ENCODE results near the gene COX14. TPM values are rescaled to one million over a fixed set of nuclear protein-coding genes. Genes with fewer than 3 reads are reported as not detected.
"Not testable (repeated sequence)": the region's sequence is repeated elsewhere in the genome, so short reads cannot be mapped to it uniquely, and the experiment has no call there.

COX14 gene
- polyA plus RNA-seq, 3 donors: 49.0 to 57.9 (median 52.4) TPM

DNA sequence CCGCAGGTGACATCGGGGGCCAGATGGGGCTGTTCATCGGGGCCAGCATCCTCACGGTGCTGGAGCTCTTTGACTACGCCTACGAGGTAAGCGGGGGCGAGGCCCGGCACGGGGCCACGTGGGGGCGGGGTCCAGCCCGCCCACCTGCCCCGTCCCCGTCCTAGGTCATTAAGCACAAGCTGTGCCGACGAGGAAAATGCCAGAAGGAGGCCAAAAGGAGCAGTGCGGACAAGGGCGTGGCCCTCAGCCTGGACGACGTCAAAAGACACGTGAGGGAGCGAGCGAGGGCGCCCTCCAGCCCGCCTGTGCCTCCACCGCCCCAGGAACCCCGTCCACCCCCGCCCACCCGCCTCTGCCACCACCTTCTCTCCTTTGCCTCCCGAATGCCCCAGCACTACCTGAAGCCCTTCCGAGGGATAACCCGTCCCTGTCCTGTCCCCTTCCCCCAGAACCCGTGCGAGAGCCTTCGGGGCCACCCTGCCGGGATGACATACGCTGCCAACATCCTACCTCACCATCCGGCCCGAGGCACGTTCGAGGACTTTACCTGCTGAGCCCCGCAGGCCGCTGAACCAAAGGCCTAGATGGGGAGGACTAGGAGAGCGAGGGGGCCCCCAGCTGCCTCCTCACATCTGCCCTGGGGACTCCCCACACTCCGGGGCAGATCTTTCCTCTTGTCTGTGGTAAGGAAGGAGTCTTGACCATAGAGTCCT lies 30.8 kb upstream of the COX14 start:
- DNase-seq: no peak

DNA sequence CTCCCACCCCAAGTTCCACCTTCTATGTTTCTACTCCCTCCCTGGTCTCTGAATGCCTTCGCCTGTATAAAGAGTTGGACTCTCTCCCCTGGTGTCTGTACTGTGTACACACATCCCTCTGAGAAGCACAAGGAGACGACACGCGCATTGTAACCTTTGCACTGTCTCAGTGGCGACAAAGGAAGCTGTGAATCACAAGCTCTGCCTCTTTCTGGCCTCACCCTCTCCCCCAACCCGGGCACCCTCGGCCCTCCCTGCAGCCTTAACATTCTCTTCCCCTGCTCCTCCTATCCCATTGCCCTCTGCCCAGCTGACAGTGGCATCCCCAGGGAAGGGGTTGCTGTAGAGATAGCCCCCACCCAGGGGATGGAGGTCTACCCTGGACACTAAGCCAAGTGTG lies 29.4 kb upstream of the COX14 start:
- DNase-seq: no peak

- DNase-seq: no peak
These were observed 28.7 kb upstream of the COX14 start for GRCh38 chr12:50083301-50083700.

DNA sequence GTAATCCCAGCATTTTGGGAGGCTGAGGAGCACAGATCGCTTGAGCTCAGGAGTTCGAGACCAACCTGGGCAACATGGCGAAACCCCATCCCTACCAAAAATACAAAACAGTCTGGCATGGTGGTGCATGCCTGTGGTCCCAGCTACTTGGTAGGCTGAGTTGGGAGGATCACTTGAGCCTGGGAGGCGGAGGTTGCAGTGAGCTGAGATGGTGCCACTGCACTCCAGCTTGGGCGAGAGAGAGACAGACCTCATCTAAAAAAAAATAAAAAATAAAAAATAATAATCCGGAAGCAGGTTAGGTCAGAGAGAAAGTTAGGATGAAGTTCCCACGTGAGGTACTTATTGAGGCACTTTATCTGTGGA lies 27.6 kb upstream of the COX14 start:
- not testable (repeated sequence) for DNase-seq

DNA sequence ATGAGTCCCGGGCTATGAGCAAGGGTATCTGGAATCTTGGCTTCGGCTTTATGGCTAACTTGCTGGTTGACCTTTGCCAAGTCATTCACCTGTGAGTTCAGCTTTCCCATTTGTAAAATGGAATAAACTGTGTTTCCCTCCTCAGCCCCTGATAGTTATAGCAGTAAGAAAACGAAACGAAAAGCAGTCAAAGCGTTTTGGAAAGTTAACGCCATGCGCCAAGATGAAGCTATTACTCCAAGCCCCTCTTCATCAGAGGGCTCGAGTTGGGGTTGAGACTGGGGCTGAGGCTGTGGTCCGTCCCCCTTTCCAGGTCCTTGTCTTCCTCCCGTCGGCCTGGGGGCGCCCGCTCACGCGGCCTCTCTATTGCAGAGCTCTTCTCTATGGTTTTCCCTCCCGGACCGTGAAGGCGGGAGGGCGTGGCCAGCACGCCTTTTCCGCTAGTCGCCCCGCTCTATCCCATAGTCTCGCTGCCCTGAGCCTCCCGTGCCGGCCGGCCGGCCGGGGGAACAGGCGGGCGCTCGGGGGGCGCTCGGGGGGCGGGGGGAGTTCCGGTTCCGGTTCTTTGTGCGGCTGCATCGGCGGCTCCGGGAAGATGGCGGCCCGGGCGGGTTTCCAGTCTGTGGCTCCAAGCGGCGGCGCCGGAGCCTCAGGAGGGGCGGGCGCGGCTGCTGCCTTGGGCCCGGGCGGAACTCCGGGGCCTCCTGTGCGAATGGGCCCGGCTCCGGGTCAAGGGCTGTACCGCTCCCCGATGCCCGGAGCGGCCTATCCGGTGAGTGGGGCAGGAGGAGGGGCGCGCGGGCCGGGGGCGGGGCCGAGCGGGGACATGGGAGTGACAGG lies 27.0 kb upstream of the COX14 start, which contains the start of gene SMARCD1:
TSS of gene SMARCD1 (plus strand) at position 568 of the 840 bp plus-strand sequence. CDS start at position 596, 28 bp downstream.
- DNase-seq: peak; percentile 95

DNA sequence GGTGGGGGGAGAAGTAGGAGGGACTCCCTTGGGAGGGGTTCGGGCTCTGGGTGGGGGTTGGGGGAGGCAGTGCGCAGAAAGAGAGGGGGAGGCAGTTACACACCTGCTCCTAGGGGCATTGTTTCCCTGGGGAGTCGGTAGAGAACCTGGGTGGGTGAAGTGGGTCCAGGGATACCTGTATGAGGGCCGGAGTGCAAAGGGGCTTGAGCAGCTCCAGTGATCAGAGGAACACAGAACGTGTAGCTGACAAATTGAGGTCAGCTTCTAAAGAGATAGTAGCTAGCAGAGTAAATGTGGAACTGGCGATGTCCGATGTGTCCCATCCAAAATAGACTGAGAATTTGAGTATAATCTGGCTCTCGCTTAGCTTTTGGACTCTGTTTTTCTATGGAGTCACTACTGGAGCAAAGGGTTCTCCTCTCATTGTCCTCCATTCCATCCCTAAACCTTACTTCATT lies 26.4 kb upstream of the COX14 start:
- no peak for DNase-seq

DNA sequence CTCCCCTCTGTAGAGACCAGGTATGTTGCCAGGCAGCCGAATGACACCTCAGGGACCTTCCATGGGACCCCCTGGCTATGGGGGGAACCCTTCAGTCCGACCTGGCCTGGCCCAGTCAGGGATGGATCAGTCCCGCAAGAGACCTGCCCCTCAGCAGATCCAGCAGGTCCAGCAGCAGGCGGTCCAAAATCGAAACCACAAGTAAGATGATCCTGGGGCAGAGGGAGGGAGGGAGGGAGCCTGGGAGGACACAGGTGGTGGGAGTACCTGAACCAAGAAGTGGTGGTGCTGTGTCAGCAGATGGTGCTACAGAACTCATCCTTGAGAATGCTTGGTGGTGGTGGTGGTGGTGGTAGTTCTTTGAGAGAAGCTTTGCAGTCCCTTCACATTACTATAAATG lies 25.9 kb upstream of the COX14 start:
- DNase-seq: no peak

DNA sequence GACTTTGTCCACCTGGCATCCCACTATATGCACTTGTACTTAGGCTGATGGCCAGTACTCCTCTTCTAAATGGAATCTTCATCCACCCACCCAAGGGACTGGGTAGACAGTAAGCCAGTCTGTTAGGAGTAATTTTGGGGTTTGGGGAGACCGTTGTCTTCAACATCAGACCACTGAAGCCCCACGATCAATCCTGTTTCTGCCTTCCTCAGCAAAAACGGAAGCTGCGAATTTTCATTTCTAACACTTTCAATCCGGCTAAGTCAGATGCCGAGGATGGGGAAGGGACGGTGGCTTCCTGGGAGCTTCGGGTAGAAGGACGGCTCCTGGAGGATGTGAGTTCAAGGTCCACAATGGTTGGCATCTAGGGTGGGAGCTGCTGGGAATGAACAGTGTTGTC lies 24.9 kb upstream of the COX14 start:
- DNase-seq: no peak

DNA sequence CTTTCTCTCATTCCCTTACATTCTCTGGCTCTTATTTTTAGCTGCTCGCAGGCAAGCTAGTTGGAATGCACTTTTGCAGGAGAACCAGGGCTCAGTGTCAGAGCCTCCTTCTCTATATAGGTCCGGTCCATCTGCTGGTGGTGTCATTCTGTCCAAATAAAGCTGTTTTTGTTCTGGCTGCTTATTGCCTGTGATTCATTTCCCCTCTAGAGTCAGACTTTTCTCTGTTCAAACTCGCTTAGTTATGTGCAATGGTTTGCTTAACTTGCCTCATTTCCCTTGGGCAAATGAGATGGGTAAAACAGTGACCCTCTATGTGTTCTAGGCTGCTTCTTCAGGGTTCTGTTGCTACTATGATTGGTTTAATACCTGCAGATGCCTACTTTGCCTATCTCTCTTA lies 24.0 kb upstream of the COX14 start:
- DNase-seq: no peak

DNA sequence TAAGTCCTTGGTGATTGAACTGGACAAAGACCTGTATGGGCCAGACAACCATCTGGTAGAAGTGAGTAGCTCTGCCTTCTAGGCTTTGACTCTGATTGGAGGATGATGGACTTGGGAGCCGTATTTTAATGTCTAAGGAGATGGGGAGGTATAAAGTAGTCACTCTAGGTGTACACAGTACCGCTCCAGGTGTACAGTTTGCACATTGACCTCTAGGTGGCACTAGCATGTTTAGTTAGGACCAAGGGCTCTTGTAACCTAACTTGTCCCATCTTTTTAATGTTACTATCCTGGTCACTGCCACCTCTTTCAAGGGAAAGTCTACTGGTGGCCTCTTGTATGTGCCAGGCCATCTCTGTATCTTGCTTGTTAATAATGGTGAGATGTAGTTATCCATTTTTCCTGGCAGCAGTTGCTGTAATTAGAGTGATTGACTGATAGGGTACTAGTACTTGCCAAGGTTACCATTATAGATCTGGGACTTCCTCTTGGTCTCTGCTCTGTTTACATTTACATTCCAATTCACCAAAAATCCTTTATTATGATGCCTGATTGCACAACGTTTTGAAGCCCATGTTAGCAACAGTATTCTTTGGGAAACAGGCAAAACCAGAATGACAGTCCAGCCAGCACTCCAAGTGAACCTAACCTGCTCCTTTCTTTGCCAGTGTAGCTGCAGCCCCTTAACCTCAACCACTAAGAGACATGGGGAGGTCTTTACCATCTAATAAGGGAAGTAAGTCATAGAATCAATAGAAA lies 23.3 kb upstream of the COX14 start:
- no peak for DNase-seq

DNA sequence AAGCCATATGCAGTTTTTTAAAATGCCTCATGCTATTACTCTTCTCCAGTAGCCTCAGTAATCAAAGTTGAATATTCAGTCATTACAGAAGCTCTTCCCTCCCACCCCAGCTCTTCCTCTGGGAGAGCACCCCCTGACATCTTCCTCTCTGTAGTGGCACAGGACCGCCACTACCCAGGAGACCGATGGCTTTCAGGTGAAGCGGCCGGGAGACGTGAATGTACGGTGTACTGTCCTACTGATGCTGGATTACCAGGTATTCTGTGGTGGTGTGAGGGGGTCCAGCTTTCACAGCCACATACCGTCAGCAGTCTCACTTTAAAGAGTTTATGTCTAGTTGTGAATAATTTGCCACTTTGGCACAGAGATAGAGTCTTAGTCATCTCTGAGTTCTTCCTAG lies 22.3 kb upstream of the COX14 start:
- no peak for DNase-seq

DNA sequence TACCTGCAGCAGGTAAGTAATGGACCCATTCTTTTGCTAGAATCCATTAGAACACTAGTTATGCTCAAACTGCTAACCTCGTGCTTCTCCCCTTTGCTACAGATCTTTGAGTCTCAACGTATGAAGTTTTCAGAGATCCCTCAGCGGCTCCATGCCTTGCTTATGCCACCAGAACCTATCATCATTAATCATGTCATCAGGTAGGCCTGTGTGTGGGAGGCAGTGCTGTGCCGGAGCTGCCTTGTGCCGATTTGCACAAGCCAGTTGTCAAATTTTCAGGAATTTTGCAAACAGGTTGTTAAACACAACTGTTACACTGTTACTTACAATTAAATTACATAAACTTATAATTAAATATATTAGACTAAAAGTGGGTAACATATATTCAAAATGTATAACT lies 21.6 kb upstream of the COX14 start:
- no peak for DNase-seq

- no peak for DNase-seq
These were observed 14.1 kb upstream of the COX14 start for GRCh38 chr12:50097952-50098351.

DNA sequence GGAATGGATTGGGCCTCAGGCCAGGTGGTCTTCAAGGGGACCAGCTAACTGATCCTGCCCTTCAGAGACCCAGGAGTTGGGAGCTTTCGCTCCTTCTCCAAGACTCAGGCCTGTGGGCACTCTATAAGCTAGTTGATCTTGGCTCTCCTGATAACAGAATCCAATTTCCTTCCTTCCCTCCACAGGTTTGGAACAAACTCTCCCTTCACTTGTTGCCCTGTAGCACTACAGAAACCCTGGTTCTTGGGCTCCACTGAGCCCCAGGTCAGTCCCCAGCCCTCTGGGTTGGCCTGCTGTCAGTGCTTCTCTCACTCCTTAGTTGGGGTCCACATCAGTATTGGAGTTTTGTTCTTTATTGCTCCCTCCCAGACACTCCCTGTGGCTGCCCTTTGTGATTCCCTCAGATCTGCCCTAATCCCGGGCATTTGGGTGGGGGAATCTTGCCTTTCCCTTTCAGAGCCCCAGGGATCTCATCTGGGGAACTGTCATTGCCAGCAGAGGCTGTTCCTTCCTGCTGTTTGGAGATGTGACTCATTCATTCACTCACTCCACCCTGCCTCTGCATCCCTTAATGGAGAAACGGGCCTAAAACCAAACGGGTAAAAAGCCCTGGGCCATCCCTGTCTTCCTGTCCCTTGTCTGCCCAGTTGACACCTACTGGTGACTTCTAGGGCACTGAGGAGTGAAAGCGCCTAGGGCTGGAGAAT lies 12.6 kb upstream of the COX14 start:
- DNase-seq: no peak

- DNase-seq: no peak
These were observed 11.5 kb upstream of the COX14 start for GRCh38 chr12:50100561-50100960.

DNA sequence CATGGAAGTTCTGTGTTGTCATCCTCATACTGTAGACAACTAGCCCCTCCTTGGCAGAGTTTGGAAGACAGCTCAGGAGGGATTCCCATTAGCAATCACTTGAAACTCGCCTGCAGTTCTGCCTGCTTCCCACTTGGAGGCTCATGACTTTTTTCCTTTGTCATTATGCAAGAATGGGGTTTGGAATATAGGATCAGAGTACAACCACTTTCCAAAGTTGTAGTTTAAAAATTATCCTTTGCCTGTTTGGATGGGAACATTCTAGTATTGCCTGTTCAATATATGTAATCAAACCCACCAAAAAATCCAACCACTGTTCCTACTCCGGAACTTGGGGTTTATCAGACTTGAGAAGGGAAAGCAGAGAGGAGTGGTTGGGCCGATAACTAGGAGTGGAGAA lies 10.4 kb upstream of the COX14 start:
- no peak for DNase-seq

- DNase-seq: no peak
These were observed 9.9 kb upstream of the COX14 start for GRCh38 chr12:50102131-50102531.

GRCh38 chr12:50102646-50103309 lies 9.3 kb upstream of the COX14 start:
- DNase-seq: no peak

- no peak for DNase-seq
These were observed 8.7 kb upstream of the COX14 start for GRCh38 chr12:50103351-50103750.

GRCh38 chr12:50103767-50104321 lies 8.2 kb upstream of the COX14 start, which contains the start of gene GPD1:
Gene GPD1 (plus strand): TSS chr12:50104008. CDS start chr12:50104051, 43 bp downstream.
- peak; percentile 58 for DNase-seq
